ENCODE data around the gene KATNAL1.

Gene KATNAL1

GRCh38 chr13:30319130-30319529, 11.8 kb upstream of the KATNAL1 start:
- H3K36me3 Mint-ChIP-seq (ENCODE audit: low read depth): no peaks in the 10 kb centered on the region
- H3K27ac Mint-ChIP-seq: no peak overlapping the region
- DNase-seq: no peak
- peaks cover 4% of the 10 kb centered on the region for H3K4me1 Mint-ChIP-seq (ENCODE audit: low read depth)
- H3K27me3 Mint-ChIP-seq: no peaks in the 10 kb centered on the region
- H3K9me3 Mint-ChIP-seq: no peaks in the 10 kb centered on the region
- no peak overlapping the region for H3K4me3 Mint-ChIP-seq

- H3K27me3 Mint-ChIP-seq: no peaks in the 10 kb centered on the region
- H3K36me3 Mint-ChIP-seq (ENCODE audit: low read depth): no peaks in the 10 kb centered on the region
- H3K27ac Mint-ChIP-seq: no peak overlapping the region
- DNase-seq: no peak
- H3K4me1 Mint-ChIP-seq (ENCODE audit: low read depth): peaks cover 13% of the 10 kb centered on the region
- no peaks in the 10 kb centered on the region for H3K9me3 Mint-ChIP-seq
- no peak overlapping the region for H3K4me3 Mint-ChIP-seq
These were observed 10.7 kb upstream of the KATNAL1 start for GRCh38 chr13:30318026-30318425.

GRCh38 chr13:30314562-30314961, 7.2 kb upstream of the KATNAL1 start:
- no peaks in the 10 kb centered on the region for H3K36me3 Mint-ChIP-seq (ENCODE audit: low read depth)
- peaks cover 16% of the 10 kb centered on the region for H3K4me1 Mint-ChIP-seq (ENCODE audit: low read depth)
- no peak overlapping the region for H3K4me3 Mint-ChIP-seq
- no peaks in the 10 kb centered on the region for H3K27me3 Mint-ChIP-seq
- DNase-seq: no peak
- H3K27ac Mint-ChIP-seq: no peak overlapping the region
- no peaks in the 10 kb centered on the region for H3K9me3 Mint-ChIP-seq

GRCh38 chr13:30314069-30314468, 6.7 kb upstream of the KATNAL1 start:
- Mint-ChIP-seq H3K9me3 (no peaks in the 10 kb centered on the region), H3K36me3 (ENCODE audit: low read depth) (no peaks in the 10 kb centered on the region)

GRCh38 chr13:30313311-30313710, 6.0 kb upstream of the KATNAL1 start:
- H3K36me3 Mint-ChIP-seq (ENCODE audit: low read depth): no peaks in the 10 kb centered on the region
- H3K27ac Mint-ChIP-seq: no peak overlapping the region
- no peak overlapping the region for H3K4me3 Mint-ChIP-seq
- H3K27me3 Mint-ChIP-seq: no peaks in the 10 kb centered on the region
- DNase-seq: no peak
- H3K9me3 Mint-ChIP-seq: no peaks in the 10 kb centered on the region
- H3K4me1 Mint-ChIP-seq (ENCODE audit: low read depth): peaks cover 26% of the 10 kb centered on the region

More at GRCh38 chr13:30314069-30314468, 6.7 kb upstream of the KATNAL1 start:
- Mint-ChIP-seq H3K27ac (no peak overlapping the region), H3K4me3 (no peak overlapping the region), H3K4me1 (ENCODE audit: low read depth) (peaks cover 18% of the 10 kb centered on the region), H3K27me3 (no peaks in the 10 kb centered on the region)
- no peak for DNase-seq

- peaks cover 28% of the 10 kb centered on the region for H3K4me1 Mint-ChIP-seq (ENCODE audit: low read depth)
These were observed 5.6 kb upstream of the KATNAL1 start for GRCh38 chr13:30312904-30313303.

GRCh38 chr13:30308548-30308947, 1.2 kb upstream of the KATNAL1 start:
- Mint-ChIP-seq H3K4me1 (ENCODE audit: low read depth) (peaks cover 45% of the 10 kb centered on the region), H3K9me3 (no peaks in the 10 kb centered on the region), H3K27me3 (no peaks in the 10 kb centered on the region), H3K27ac (peak overlapping the region; percentile 2), H3K4me3 (peak overlapping the region; percentile 31), H3K36me3 (ENCODE audit: low read depth) (peaks cover 5% of the 10 kb centered on the region)
- DNase-seq: no peak

More at GRCh38 chr13:30312904-30313303, 5.6 kb upstream of the KATNAL1 start:
- DNase-seq: no peak
- Mint-ChIP-seq H3K4me3 (no peak overlapping the region), H3K9me3 (no peaks in the 10 kb centered on the region), H3K36me3 (ENCODE audit: low read depth) (no peaks in the 10 kb centered on the region), H3K27me3 (no peaks in the 10 kb centered on the region), H3K27ac (no peak overlapping the region)

- Mint-ChIP-seq H3K36me3 (ENCODE audit: low read depth) (peaks cover 5% of the 10 kb centered on the region), H3K27me3 (no peaks in the 10 kb centered on the region), H3K9me3 (no peaks in the 10 kb centered on the region), H3K4me1 (ENCODE audit: low read depth) (peaks cover 43% of the 10 kb centered on the region), H3K4me3 (peak overlapping the region; percentile 86), H3K27ac (peak overlapping the region; percentile 93)
- DNase-seq: no peak
These were observed 580 bp upstream of the KATNAL1 start for GRCh38 chr13:30307971-30308290.

GRCh38 chr13:30306762-30307193, 573 bp downstream of the KATNAL1 start:
- Mint-ChIP-seq H3K27ac (peak overlapping the region; percentile 93), H3K9me3 (no peaks in the 10 kb centered on the region), H3K4me1 (ENCODE audit: low read depth) (peaks cover 44% of the 10 kb centered on the region), H3K27me3 (no peaks in the 10 kb centered on the region), H3K4me3 (peak overlapping the region; percentile 86), H3K36me3 (ENCODE audit: low read depth) (peaks cover 5% of the 10 kb centered on the region)
- DNase-seq: peak; percentile 94

- H3K27ac Mint-ChIP-seq: no peak overlapping the region
These were observed 1.8 kb downstream of the KATNAL1 start for GRCh38 chr13:30305456-30305970.

GRCh38 chr13:30303269-30303668, 4.1 kb downstream of the KATNAL1 start:
- Mint-ChIP-seq H3K9me3 (no peaks in the 10 kb centered on the region), H3K4me3 (no peak overlapping the region), H3K27me3 (no peaks in the 10 kb centered on the region), H3K36me3 (ENCODE audit: low read depth) (peaks cover 5% of the 10 kb centered on the region), H3K27ac (no peak overlapping the region), H3K4me1 (ENCODE audit: low read depth) (peaks cover 39% of the 10 kb centered on the region)
- no peak for DNase-seq

More at GRCh38 chr13:30305456-30305970, 1.8 kb downstream of the KATNAL1 start:
- no peak for DNase-seq
- peak overlapping the region; percentile 42 for H3K4me3 Mint-ChIP-seq
- H3K4me1 Mint-ChIP-seq (ENCODE audit: low read depth): peaks cover 44% of the 10 kb centered on the region
- no peaks in the 10 kb centered on the region for H3K27me3 Mint-ChIP-seq
- peaks cover 5% of the 10 kb centered on the region for H3K36me3 Mint-ChIP-seq (ENCODE audit: low read depth)
- no peaks in the 10 kb centered on the region for H3K9me3 Mint-ChIP-seq

GRCh38 chr13:30301827-30302226, 5.5 kb downstream of the KATNAL1 start:
- no peak overlapping the region for H3K4me3 Mint-ChIP-seq
- peaks cover 34% of the 10 kb centered on the region for H3K4me1 Mint-ChIP-seq (ENCODE audit: low read depth)
- H3K9me3 Mint-ChIP-seq: no peaks in the 10 kb centered on the region
- no peak for DNase-seq
- no peaks in the 10 kb centered on the region for H3K27me3 Mint-ChIP-seq
- H3K36me3 Mint-ChIP-seq (ENCODE audit: low read depth): peaks cover 4% of the 10 kb centered on the region
- H3K27ac Mint-ChIP-seq: no peak overlapping the region

GRCh38 chr13:30300596-30300995, 6.8 kb downstream of the KATNAL1 start:
- Mint-ChIP-seq H3K9me3 (no peaks in the 10 kb centered on the region), H3K4me1 (ENCODE audit: low read depth) (peaks cover 27% of the 10 kb centered on the region), H3K4me3 (no peak overlapping the region), H3K27ac (no peak overlapping the region), H3K36me3 (ENCODE audit: low read depth) (no peaks in the 10 kb centered on the region), H3K27me3 (no peaks in the 10 kb centered on the region)
- no peak for DNase-seq

GRCh38 chr13:30299786-30300185, 7.6 kb downstream of the KATNAL1 start:
- no peak for DNase-seq
- no peaks in the 10 kb centered on the region for H3K36me3 Mint-ChIP-seq (ENCODE audit: low read depth)
- peaks cover 23% of the 10 kb centered on the region for H3K4me1 Mint-ChIP-seq (ENCODE audit: low read depth)
- no peaks in the 10 kb centered on the region for H3K27me3 Mint-ChIP-seq
- no peak overlapping the region for H3K27ac Mint-ChIP-seq
- no peak overlapping the region for H3K4me3 Mint-ChIP-seq
- H3K9me3 Mint-ChIP-seq: no peaks in the 10 kb centered on the region

- Mint-ChIP-seq H3K4me1 (ENCODE audit: low read depth) (peaks cover 16% of the 10 kb centered on the region), H3K4me3 (no peak overlapping the region)
These were observed 12.2 kb downstream of the KATNAL1 start for GRCh38 chr13:30295116-30295515.

GRCh38 chr13:30294004-30294403, 13.3 kb downstream of the KATNAL1 start:
- no peak overlapping the region for H3K27ac Mint-ChIP-seq

More at GRCh38 chr13:30295116-30295515, 12.2 kb downstream of the KATNAL1 start:
- no peak overlapping the region for H3K27ac Mint-ChIP-seq
- no peak for DNase-seq
- no peaks in the 10 kb centered on the region for H3K27me3 Mint-ChIP-seq
- no peaks in the 10 kb centered on the region for H3K9me3 Mint-ChIP-seq
- no peaks in the 10 kb centered on the region for H3K36me3 Mint-ChIP-seq (ENCODE audit: low read depth)

More at GRCh38 chr13:30294004-30294403, 13.3 kb downstream of the KATNAL1 start:
- no peak for DNase-seq
- Mint-ChIP-seq H3K36me3 (ENCODE audit: low read depth) (no peaks in the 10 kb centered on the region), H3K4me1 (ENCODE audit: low read depth) (peaks cover 13% of the 10 kb centered on the region), H3K4me3 (no peak overlapping the region), H3K9me3 (no peaks in the 10 kb centered on the region), H3K27me3 (no peaks in the 10 kb centered on the region)

Measured in activated T-cell treated with anti-CD3 and anti-CD28 coated beads, Interleukin-2, amount 50 U/mL, for 24 hours (primary cell).